ENCODE measurements around the gene IFNA14. TPM values are rescaled to one million over a fixed set of nuclear protein-coding genes. Genes with fewer than 3 reads are reported as not detected.
"Not testable (repeated sequence)": the region's sequence is repeated elsewhere in the genome, so short reads cannot be mapped to it uniquely, and the experiment has no call there.

Gene IFNA14
- total RNA-seq, 1 donor from 2014 or later = not detected

DNA sequence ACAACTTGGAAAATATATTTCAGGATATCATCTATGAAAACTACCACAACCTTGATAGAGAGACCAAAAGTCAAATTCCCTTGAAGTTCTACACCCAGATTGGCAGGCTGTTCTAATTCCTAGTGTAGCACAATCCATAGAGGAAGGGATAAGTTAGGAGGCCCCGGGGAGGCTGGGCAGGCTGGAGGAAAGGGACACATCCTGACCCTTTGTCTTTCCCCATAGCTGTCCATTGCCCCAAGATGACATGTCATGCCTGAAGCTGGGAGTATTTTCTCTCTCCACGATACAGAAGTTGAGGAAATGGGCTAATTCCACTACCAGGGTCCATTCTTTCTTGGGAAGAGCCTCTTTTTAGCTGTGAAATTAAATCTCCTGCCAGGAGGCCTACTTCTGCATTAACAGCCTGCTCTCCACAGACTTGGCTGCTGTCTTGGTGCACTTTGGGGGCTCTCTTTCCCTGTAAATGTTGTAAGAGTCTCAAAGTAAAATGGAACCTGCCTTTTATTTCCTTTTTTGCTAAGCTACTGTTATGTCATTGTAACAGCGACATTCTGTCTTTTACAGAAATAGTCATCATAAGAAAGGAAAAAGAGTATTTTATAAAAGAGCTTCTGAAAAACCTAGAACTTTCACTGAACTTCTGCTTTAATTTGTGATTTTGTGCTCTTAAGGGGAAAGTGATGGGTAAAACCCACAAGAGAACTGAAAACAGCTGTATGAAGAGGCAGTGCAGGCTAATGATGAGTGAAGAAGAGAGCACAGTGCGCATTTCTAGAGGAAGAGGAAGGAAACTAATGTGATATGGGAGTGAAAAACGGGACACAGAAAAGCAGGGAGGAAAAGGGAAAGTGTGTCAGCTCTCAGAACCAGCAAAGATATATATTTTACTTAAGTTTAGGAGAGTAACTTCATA, 26.1 kb downstream of the IFNA14 start:
- H3K4me3 Mint-ChIP-seq (ENCODE audit: unreplicated experiment); H3K9me3 Mint-ChIP-seq (ENCODE audit: low read depth); H3K27ac Mint-ChIP-seq (ENCODE audit: unreplicated experiment); H3K36me3 Mint-ChIP-seq (ENCODE audit: low read depth); DNase-seq (ENCODE audit: low spot score); H3K4me1 Mint-ChIP-seq (ENCODE audit: low read depth): not testable (repeated sequence)
- TF ChIP-seq CTCF (IDR thresholded peaks at IDR 0.05) = peak; percentile 53
- peaks cover 35% of the 10 kb centered on the region for H3K27me3 Mint-ChIP-seq (ENCODE audit: low read depth)

DNA sequence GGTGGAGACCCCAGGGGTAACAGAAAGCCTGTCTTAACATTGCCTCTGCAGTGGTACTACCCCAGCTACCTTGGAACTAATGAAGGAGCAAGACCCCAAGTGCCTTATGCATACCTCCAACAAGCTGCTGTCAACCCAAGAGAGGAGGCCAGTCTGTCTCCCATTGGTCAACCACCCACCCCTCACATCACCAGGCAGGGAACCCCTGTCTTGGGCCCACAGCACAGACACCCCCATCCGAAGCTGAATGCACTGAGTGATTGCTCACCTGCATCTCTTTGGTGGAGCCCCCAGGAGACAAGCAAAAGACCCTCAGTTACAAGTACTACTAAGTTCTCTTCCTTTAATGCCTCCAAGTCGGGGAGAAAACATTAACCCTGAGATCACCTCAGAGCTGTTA, 27.6 kb downstream of the IFNA14 start:
- not testable (repeated sequence) for DNase-seq (ENCODE audit: low spot score); H3K4me1 Mint-ChIP-seq (ENCODE audit: low read depth); H3K9me3 Mint-ChIP-seq (ENCODE audit: low read depth); H3K27ac Mint-ChIP-seq (ENCODE audit: unreplicated experiment); H3K4me3 Mint-ChIP-seq (ENCODE audit: unreplicated experiment); H3K36me3 Mint-ChIP-seq (ENCODE audit: low read depth)
- peaks cover 32% of the 10 kb centered on the region for H3K27me3 Mint-ChIP-seq (ENCODE audit: low read depth)

- not testable (repeated sequence) for H3K27ac Mint-ChIP-seq (ENCODE audit: unreplicated experiment); H3K36me3 Mint-ChIP-seq (ENCODE audit: low read depth); H3K4me3 Mint-ChIP-seq (ENCODE audit: unreplicated experiment); H3K4me1 Mint-ChIP-seq (ENCODE audit: low read depth); H3K9me3 Mint-ChIP-seq (ENCODE audit: low read depth)
- H3K27me3 Mint-ChIP-seq (ENCODE audit: low read depth) = peaks cover 33% of the 10 kb centered on the region
- peak; percentile 64 for DNase-seq (ENCODE audit: low spot score)
These were observed 29.0 kb downstream of the IFNA14 start for GRCh38 chr9:21210782-21211181.

DNA sequence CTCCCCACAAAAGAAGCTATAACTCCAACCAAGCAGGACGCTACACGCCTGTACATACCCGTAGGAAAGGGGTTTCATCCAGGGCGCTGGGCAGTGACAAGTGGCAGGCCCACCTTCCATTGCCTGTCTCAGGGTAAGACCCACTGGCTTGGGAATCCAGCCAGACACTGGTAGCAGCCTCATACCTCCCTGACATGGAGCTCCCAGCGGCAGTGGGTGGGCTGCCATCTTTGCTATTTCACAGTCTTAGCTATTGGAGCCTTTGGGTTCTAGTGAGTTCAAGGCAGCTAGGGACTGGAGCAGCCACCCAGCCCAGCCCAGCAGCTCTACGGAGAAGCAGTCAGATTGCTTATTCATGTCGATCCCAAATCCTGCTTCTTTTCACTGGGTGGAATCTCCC, 29.5 kb downstream of the IFNA14 start:
- Mint-ChIP-seq H3K36me3 (ENCODE audit: low read depth) (no peaks in the 10 kb centered on the region), H3K27ac (ENCODE audit: unreplicated experiment) (no peak overlapping the region), H3K4me3 (ENCODE audit: unreplicated experiment) (no peak overlapping the region), H3K4me1 (ENCODE audit: low read depth) (no peaks in the 10 kb centered on the region), H3K9me3 (ENCODE audit: low read depth) (no peaks in the 10 kb centered on the region), H3K27me3 (ENCODE audit: low read depth) (peaks cover 32% of the 10 kb centered on the region)
- peak; percentile 40 for DNase-seq (ENCODE audit: low spot score)
- TF ChIP-seq CTCF (IDR thresholded peaks at IDR 0.05) = no peak

GRCh38 chr9:21207043-21207442, 32.8 kb downstream of the IFNA14 start, which contains the start of gene IFNA10:
Gene IFNA10, minus strand, starts transcription at chr9:21207143. Its CDS starts 46 bp downstream, at chr9:21207097.
- not testable (repeated sequence) for H3K27ac Mint-ChIP-seq (ENCODE audit: unreplicated experiment); H3K9me3 Mint-ChIP-seq (ENCODE audit: low read depth); H3K4me3 Mint-ChIP-seq (ENCODE audit: unreplicated experiment); H3K36me3 Mint-ChIP-seq (ENCODE audit: low read depth); DNase-seq (ENCODE audit: low spot score); H3K4me1 Mint-ChIP-seq (ENCODE audit: low read depth)
- H3K27me3 Mint-ChIP-seq (ENCODE audit: low read depth) = peaks cover 33% of the 10 kb centered on the region

DNA sequence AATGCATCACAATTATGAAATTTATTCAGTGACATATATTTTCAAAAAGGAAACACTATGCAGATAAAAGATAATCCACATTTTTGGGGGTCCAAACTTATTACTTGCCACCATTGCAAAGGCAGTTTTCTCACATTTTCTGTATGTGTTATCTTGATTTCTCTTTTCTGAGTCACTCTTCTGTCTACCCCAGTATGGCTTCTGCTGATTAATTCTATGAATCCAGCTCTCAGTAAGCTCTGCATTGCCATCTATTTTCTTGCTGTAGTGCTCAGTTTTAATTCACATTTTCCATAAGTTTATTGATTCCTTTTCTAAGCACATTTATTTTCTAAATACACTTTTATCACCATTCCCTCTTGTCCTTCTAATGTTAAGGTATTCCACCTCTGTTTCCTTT, 34.6 kb downstream of the IFNA14 start:
- no peak overlapping the region for H3K27ac Mint-ChIP-seq (ENCODE audit: unreplicated experiment)
- peaks cover 6% of the 10 kb centered on the region for H3K9me3 Mint-ChIP-seq (ENCODE audit: low read depth)
- no peak for DNase-seq (ENCODE audit: low spot score)
- TF ChIP-seq CTCF (IDR thresholded peaks at IDR 0.05) = no peak
- H3K27me3 Mint-ChIP-seq (ENCODE audit: low read depth) = peaks cover 36% of the 10 kb centered on the region
- H3K4me1 Mint-ChIP-seq (ENCODE audit: low read depth) = no peaks in the 10 kb centered on the region
- no peak overlapping the region for H3K4me3 Mint-ChIP-seq (ENCODE audit: unreplicated experiment)
- H3K36me3 Mint-ChIP-seq (ENCODE audit: low read depth) = no peaks in the 10 kb centered on the region

- not testable (repeated sequence) for H3K27ac Mint-ChIP-seq (ENCODE audit: unreplicated experiment); H3K9me3 Mint-ChIP-seq (ENCODE audit: low read depth); DNase-seq (ENCODE audit: low spot score); H3K4me1 Mint-ChIP-seq (ENCODE audit: low read depth); H3K36me3 Mint-ChIP-seq (ENCODE audit: low read depth); H3K4me3 Mint-ChIP-seq (ENCODE audit: unreplicated experiment)
- H3K27me3 Mint-ChIP-seq (ENCODE audit: low read depth) = peaks cover 34% of the 10 kb centered on the region
These were observed 37.7 kb downstream of the IFNA14 start, which contains the start of gene IFNA7 for GRCh38 chr9:21202105-21202504. Gene IFNA7, minus strand, starts transcription at chr9:21202205. Its CDS starts 40 bp downstream, at chr9:21202165.

All from chondrocyte (in vitro differentiated cells).